GM13976 (cell line): ENCODE measurements around the gene HEPHL1.
"Not testable (repeated sequence)": the region's sequence is repeated elsewhere in the genome, so short reads cannot be mapped to it uniquely, and the experiment has no call there.

Experiments used
- DNase-seq: peaks from one replicate; pipeline ENCODE4 v3.0.0; 2012; ENCODE audit warnings: low spot score
- in situ Hi-C: fragments of 300-500 bp; cut with MboI; formaldehyde crosslinking; loops from one replicate; pipeline ENCODE4 v1.12.0; 2022; ENCODE audit warnings: low sequenced_read_pairs, mixed read lengths, inconsistent platforms; ENCODE audit not compliant: unreplicated experiment
- TF ChIP-seq, protein P1 (sequence below): IDR thresholded peaks from 2 replicates; pipeline ENCODE4 v1.5.1; 2012; ENCODE audit warnings: borderline replicate concordance, mild to moderate bottlenecking; ENCODE audit not compliant: insufficient read depth; ENCODE audit errors: extremely low read depth, missing control alignments, control extremely low read depth

The HEPHL1 gene

DNA sequence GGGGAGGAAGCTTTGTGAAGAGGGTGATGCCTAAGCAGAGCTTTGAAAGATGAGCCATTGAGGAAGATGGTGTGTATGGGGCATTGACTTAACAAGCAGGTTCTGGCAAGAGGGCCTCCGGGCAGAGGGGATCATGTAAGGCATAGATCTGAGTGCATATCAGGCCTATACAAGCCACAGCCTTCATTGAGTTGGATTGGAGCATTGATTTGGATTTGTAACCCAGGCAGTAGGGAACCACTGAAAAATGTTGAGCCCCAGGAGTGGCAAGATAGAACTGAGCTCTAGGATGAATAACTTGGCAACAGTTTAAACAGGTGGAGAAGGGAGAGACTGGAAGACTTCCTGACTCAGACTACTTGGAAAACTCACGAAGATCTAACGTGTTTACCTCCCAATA is 128.9 kb downstream of the HEPHL1 start:
- DNase-seq, result no peak
- in situ Hi-C loops, result no loop called here
- TF ChIP-seq, protein P1, sequence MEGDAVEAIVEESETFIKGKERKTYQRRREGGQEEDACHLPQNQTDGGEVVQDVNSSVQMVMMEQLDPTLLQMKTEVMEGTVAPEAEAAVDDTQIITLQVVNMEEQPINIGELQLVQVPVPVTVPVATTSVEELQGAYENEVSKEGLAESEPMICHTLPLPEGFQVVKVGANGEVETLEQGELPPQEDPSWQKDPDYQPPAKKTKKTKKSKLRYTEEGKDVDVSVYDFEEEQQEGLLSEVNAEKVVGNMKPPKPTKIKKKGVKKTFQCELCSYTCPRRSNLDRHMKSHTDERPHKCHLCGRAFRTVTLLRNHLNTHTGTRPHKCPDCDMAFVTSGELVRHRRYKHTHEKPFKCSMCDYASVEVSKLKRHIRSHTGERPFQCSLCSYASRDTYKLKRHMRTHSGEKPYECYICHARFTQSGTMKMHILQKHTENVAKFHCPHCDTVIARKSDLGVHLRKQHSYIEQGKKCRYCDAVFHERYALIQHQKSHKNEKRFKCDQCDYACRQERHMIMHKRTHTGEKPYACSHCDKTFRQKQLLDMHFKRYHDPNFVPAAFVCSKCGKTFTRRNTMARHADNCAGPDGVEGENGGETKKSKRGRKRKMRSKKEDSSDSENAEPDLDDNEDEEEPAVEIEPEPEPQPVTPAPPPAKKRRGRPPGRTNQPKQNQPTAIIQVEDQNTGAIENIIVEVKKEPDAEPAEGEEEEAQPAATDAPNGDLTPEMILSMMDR, result no peak

DNA sequence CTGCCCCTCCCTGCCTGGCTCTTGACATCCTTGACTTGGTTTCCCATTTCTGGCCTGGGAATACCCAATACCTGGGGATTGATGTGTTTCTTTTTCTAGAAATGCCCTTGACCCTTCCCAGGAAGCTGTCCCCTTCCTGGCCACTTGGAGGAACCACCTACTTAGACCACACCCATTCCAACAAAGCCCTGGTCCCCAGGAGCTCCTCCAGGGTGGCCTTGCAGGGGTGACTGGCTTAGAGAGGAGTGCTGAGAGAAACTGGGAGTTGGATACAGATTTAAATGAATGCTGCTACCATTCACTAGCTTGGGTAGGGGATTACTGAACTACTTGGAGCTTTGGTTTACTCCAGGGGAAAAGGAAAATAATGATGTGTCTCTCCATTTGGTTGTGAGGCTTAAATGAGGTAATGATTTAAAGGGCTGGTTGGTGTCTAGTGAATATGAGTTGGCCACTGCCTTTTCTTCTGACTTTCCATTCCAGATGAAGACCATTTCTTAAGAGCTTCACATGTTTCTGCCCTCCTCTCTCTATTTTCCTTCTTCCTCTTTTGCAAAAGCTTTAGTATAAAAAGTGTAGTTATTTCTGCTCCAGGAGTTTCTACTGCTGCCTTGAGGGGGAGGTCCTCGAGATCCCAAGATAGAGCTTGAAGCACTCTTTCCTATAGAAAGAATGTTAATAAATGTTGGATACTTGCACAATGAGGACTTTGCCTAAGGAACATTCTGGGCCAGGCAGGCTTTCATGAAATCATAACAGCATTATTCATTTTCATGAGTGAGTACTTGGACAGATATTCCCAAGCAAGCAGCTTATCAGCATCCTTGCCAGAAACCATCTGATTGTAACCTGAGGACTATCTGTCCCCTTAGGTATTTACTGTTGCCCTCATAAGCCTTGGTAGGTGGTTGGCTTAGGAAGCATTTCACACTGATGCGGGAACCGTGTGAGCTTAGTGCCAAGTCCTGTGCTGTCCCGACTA is 129.8 kb downstream of the HEPHL1 start:
- TF ChIP-seq, protein P1, result no peak
- in situ Hi-C loops, result no loop called here
- DNase-seq, result no peak

DNA sequence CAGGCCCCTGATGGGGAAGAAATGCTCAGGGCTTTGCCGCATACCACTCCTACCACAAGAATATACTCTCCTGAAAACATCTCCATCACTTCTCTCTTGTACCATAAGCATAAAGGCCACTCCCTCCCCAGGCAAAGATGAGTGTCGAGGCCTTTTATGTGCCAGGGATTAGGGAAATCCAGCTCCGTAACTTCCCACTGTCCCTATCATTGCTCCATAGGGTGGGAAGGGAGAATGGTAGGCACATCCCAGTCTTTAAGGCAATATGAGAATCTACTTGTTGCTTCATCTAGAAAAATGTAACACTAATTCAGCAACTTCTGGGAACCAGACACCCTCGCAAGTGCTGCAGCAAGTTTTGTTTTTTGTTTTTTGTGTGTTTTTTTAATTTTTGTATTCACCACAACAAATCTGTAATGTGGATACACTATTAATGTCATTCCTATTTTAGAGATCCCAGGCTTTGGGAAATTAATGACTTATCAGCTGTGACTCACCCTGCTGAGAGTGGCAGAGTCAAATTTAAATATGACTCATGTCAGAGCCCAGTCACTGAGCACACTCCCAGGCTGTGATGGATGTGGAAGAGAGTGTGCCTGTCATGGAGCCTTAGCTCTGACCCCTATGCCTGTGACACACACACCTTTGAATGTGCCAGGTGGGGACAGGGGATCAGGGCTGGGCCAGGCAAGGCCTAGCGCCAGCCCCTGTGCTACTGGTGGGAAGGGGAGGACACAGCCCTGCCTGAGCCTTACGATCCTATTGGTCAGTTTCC is 130.9 kb downstream of the HEPHL1 start:
- TF ChIP-seq, protein P1, result no peak
- DNase-seq, result no peak
- in situ Hi-C loops, result no loop called here

DNA sequence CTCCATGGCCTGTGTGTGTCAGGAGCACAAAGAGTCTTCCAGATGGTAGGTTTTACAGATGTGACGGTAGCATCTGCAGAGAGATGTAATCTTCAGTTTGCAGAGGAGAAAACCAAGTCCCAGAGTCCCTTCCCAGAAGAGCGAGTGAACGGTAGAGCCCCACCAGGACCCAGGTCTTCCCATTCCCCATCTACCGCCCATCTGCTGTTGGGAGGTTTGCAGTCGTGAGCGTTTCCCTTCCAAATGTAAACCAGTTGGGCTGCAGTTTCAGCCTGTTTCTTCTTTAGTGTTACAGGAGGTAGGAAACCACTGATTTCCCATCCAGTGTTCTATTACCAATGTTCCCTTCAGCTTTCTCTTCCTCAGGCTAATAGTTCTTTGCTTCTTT is 131.5 kb downstream of the HEPHL1 start:
- in situ Hi-C loops, result no loop called here

DNA sequence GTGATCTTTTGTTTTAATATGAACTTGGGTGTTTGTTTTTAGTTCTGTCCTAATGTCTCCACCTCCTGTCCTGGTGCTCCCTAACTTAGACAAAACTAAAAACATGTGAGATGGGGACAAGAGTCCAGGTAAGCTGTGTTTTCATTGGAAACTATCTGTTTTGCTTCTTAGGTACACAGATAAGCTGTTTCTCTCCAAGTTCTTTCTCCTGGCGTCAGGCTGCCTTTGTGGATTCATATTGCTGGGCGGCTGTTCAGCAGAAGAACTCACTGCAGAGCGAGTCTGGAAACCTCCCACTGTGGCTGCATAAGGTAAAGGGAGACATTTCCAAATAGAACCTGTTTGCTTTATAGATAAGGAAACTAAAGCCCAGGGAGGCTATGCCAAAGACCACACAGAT is 132.2 kb downstream of the HEPHL1 start:
- in situ Hi-C loops, result no loop called here
- no peak for DNase-seq
- TF ChIP-seq, protein P1, result no peak

More for the DNA sequence above, 131.5 kb downstream of the HEPHL1 start:
- DNase-seq, result no peak
- TF ChIP-seq, protein P1, result no peak

DNA sequence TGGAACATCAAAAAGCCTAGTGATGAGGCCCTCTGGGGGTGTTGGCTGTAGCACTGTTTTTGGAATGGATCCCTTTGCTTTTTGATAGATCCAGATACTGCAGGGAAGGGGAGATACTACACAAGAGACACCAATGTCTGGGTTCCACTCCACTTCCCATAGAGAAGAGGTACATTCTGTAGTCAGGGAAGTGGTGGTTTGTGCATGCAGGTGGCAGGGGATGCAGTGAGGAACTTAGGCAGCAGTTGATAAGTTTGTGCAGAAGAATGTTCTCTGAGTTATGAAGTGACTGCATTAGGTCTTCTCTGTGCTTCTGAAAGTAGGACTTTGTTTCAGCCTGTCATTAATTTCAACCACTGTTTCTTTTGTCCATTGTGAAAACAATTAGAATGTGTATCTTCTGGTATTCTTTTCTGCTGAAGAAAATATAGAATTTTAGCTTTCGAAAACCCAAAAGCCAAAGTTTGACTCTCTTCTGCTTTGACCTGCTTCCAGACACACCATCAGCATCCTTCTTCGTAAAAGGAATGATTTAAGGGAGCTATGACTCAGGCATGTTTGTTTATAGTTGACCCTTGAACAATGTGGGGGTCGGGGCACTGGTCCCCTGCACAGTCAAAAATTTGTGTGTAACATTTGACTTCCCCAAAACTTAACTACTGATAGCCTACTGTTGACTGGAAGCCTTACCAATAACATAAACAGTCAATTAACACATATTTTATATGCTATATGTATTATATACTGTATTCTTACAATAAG is 133.1 kb downstream of the HEPHL1 start:
- in situ Hi-C loops, result no loop called here
- TF ChIP-seq, protein P1, result no peak
- no peak for DNase-seq

DNA sequence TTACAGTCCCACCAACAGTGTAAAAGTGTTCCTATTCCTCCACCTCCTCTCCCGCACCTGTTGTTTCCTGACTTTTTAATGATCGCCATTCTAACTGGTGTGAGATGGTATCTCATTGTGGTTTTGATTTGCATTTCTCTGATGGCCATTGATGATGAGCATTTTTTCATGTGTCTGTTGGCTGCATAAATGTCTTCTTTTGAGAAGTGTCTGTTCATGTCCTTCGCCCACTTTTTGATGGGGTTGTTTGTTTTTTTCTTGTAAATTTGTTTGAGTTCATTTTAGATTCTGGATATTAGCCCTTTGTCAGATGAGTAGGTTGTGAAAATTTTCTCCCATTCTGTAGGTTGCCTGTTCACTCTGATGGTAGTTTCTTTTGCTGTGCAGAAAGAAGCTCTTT is 136.2 kb downstream of the HEPHL1 start:
- in situ Hi-C loops, DNase-seq: not testable (repeated sequence)
